GM23338 (cell line): Measurements from ENCODE around the gene PIEZO2. TPM values are rescaled to one million over a fixed set of nuclear protein-coding genes. Genes with fewer than 3 reads are reported as not detected.

Experiments
- ATAC-seq: fragments of 200-7000 bp; cut with Tn5 transposase; 3 replicates; pipeline ENCODE4 v1.9.1; 2020
- DNase-seq: peaks from one replicate; pipeline ENCODE4 v3.0.0-alpha.2; 2015; ENCODE audit warnings: low spot score
- H2AFZ ChIP-seq: fragments of 200-600 bp; sonication (generic); 2 replicates; pipeline ENCODE4 v1.8.0; 2016; ENCODE audit warnings: antibody characterized with exemption, mild to moderate bottlenecking, moderate library complexity
- H3F3A ChIP-seq: fragments of 200-600 bp; sonication (generic); replicated peaks from 2 replicates; pipeline ENCODE4 v1.8.0; 2017; ENCODE audit warnings: antibody characterized with exemption, mixed run types, low read depth
- H3K27ac ChIP-seq: fragments of 200-600 bp; sonication (generic); 2 replicates; pipeline ENCODE4 v1.6.1; 2016; ENCODE audit warnings: low read depth
- H3K27me3 ChIP-seq: fragments of 200-600 bp; sonication (generic); 2 replicates; pipeline ENCODE4 v1.8.0; 2016; ENCODE audit warnings: mild to moderate bottlenecking, mixed run types, moderate library complexity; ENCODE audit not compliant: insufficient read depth
- H3K36me3 ChIP-seq: fragments of 200-600 bp; sonication (generic); 2 replicates; pipeline ENCODE4 v1.8.0; 2016; ENCODE audit warnings: mild to moderate bottlenecking; ENCODE audit not compliant: insufficient read depth
- H3K4me1 ChIP-seq: fragments of 200-600 bp; sonication (generic); 2 replicates; pipeline ENCODE4 v1.8.0; 2016; ENCODE audit warnings: mild to moderate bottlenecking, moderate library complexity; ENCODE audit not compliant: insufficient read depth
- H3K4me2 ChIP-seq: fragments of 200-600 bp; sonication (generic); 2 replicates; pipeline ENCODE4 v1.7.1; 2017; ENCODE audit warnings: mixed run types
- H3K4me3 ChIP-seq: fragments of 200-600 bp; sonication (generic); 2 replicates; pipeline ENCODE4 v1.6.1; 2016; ENCODE audit warnings: mixed run types
- H3K79me2 ChIP-seq: fragments of 200-600 bp; sonication (generic); replicated peaks from 2 replicates; pipeline ENCODE4 v1.8.0; 2017; ENCODE audit warnings: mild to moderate bottlenecking; ENCODE audit not compliant: insufficient read depth
- H3K9me2 ChIP-seq: fragments of 200-600 bp; sonication (generic); 2 replicates; pipeline ENCODE4 v1.8.0; 2017; ENCODE audit not compliant: insufficient read depth
- H4K20me1 ChIP-seq: fragments of 200-600 bp; sonication (generic); replicated peaks from 2 replicates; pipeline ENCODE4 v1.8.0; 2017; ENCODE audit warnings: mild to moderate bottlenecking; ENCODE audit not compliant: insufficient read depth
- H3K27ac Mint-ChIP-seq: 2 replicates; pipeline ENCODE4 v1.8.0; 2020; ENCODE audit warnings: inconsistent platforms, mild to moderate bottlenecking, moderate library complexity, mixed read lengths
- H3K27me3 Mint-ChIP-seq: 3 replicates; pipeline ENCODE4 v1.8.0; 2022; ENCODE audit warnings: low read depth, mild to moderate bottlenecking, moderate library complexity, mixed read lengths, inconsistent platforms; ENCODE audit not compliant: insufficient read depth, poor library complexity
- H3K36me3 Mint-ChIP-seq: 3 replicates; pipeline ENCODE4 v1.8.0; 2021; ENCODE audit warnings: low read depth, mild to moderate bottlenecking, inconsistent platforms, moderate library complexity, mixed read lengths
- H3K4me1 Mint-ChIP-seq: 3 replicates; pipeline ENCODE4 v1.8.0; 2020; ENCODE audit warnings: mild to moderate bottlenecking, inconsistent platforms, mixed read lengths
- H3K4me3 Mint-ChIP-seq: 3 replicates; pipeline ENCODE4 v1.8.0; 2021; ENCODE audit warnings: moderate library complexity, mild to moderate bottlenecking, inconsistent platforms, mixed read lengths
- H3K9me3 Mint-ChIP-seq: 3 replicates; pipeline ENCODE4 v1.8.0; 2020; ENCODE audit warnings: moderate library complexity, mild to moderate bottlenecking, inconsistent platforms, mixed read lengths
- CREB1 ChIP-seq: fragments of 250-450 bp; sonication (Bioruptor Pico); IDR thresholded peaks from 2 replicates; pipeline ENCODE4 v1.5.0; 2020; ENCODE audit warnings: low read depth, mild to moderate bottlenecking, moderate library complexity
- EZH2 ChIP-seq: fragments of 200-600 bp; sonication (generic); IDR thresholded peaks from one replicate; pipeline ENCODE4 v1.8.0; 2017; ENCODE audit warnings: antibody characterized with exemption, mild to moderate bottlenecking, low read depth; ENCODE audit not compliant: unreplicated experiment
- EZH2phosphoT487 ChIP-seq: fragments of 200-600 bp; sonication (generic); IDR thresholded peaks from one replicate; pipeline ENCODE4 v1.8.1; 2018; ENCODE audit warnings: antibody characterized with exemption; ENCODE audit not compliant: unreplicated experiment
- JUNB ChIP-seq: IDR thresholded peaks from one replicate; pipeline ENCODE4 v1.6.1; 2016; ENCODE audit warnings: antibody characterized with exemption; ENCODE audit not compliant: unreplicated experiment
- NANOG ChIP-seq: IDR thresholded peaks from 2 replicates; pipeline ENCODE4 v1.6.1; 2016; ENCODE audit warnings: antibody characterized with exemption, borderline replicate concordance
- POLR2AphosphoS5 ChIP-seq: IDR thresholded peaks from 2 replicates; pipeline ENCODE4 v1.6.1; 2016; ENCODE audit warnings: antibody characterized with exemption, low read depth
- STAT1 ChIP-seq: IDR thresholded peaks from one replicate; pipeline ENCODE4 v1.6.1; 2016; ENCODE audit warnings: antibody characterized with exemption; ENCODE audit not compliant: unreplicated experiment
- ZNF114 ChIP-seq: fragments of 250-450 bp; sonication (Bioruptor Pico); IDR thresholded peaks from 2 replicates; pipeline ENCODE4 v1.5.0; 2020; ENCODE audit warnings: mild to moderate bottlenecking, moderate library complexity
- ZNF331 ChIP-seq: fragments of 250-450 bp; sonication (Bioruptor Pico); IDR thresholded peaks from 2 replicates; pipeline ENCODE4 v1.5.0; 2020; ENCODE audit warnings: low read depth, mild to moderate bottlenecking, moderate library complexity
- polyA plus RNA-seq: library from polyadenylated mRNA; unstranded; fragments of >200 nt; fragmentation: Nextera tagmentation; extraction: Ambion mirVana; gene quantifications from 2 replicates; pipeline ENCODE4 v1.2.1, GENCODE V29; 2016
- total RNA-seq: library from RNA; depleted of rRNA; stranded (reverse); fragments of >200 nt; shearing (Covaris generic); gene quantifications from 2 replicates; pipeline ENCODE4 v1.2.3, GENCODE V29; 2014
- TF ChIP-seq, protein P1 (sequence below): IDR thresholded peaks from one replicate; pipeline ENCODE4 v1.6.1; 2018; ENCODE audit warnings: antibody characterized with exemption; ENCODE audit not compliant: unreplicated experiment
- TF ChIP-seq, protein P2 (sequence below), 2 experiments: fragments of 200-600 bp in 1 of 2; sonication (generic) in 1 of 2; conservative IDR thresholded peaks; 2 replicates each; pipeline versions ENCODE4 v1.5.1 to v1.6.1; 2016 to 2017; ENCODE audit warnings: antibody characterized with exemption in 2 of 2, low read depth in 2 of 2, mild to moderate bottlenecking in 2 of 2, moderate library complexity in 1 of 2
- TF ChIP-seq, protein P3 (sequence below): fragments of 250-450 bp; sonication (Bioruptor Pico); IDR thresholded peaks from 2 replicates; pipeline ENCODE4 v1.5.0; 2020; ENCODE audit warnings: mild to moderate bottlenecking, moderate library complexity
- TF ChIP-seq, protein P4 (sequence below): IDR thresholded peaks from 2 replicates; pipeline ENCODE4 v1.6.1; 2016; ENCODE audit warnings: antibody characterized with exemption

Gene PIEZO2
- total and polyA plus RNA-seq, 2 experiments from 2014 or later, result 4.8 to 8.2 TPM

DNA sequence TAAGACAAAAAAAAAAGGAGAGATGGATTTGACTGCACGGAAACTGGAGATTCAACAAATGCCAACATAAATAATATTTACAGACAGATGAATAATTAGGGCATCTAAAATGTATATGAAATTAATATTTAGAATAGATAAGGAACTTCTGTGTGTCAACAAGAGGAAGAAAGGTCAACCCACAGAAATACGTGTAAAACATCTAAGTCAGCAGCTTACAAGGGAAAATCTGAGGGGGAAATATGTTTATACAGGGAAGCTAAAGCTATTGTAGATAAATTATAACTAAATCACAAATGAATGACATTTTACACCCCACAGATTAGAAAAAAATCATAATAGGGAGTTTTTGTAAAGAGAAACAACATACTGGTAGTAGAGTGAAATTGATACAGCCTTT lies 159.9 kb downstream of the PIEZO2 start:
- H3K4me3 ChIP-seq, result no peak overlapping the region
- H3K27me3 ChIP-seq, result no peaks in the 10 kb centered on the region
- H3K27me3 Mint-ChIP-seq, result no peaks in the 10 kb centered on the region
- no peak for ATAC-seq
- H3F3A ChIP-seq, result no peaks in the 10 kb centered on the region
- H3K27ac ChIP-seq, result no peak overlapping the region
- TF ChIP-seq JUNB (no peak), EZH2 (no peak), EZH2phosphoT487 (no peak), STAT1 (no peak), CREB1 (no peak), ZNF114 (CRISPR knock-in tag) (no peak), ZNF331 (CRISPR knock-in tag) (no peak), NANOG (no peak), POLR2AphosphoS5 (no peak)
- TF ChIP-seq, protein P1, sequence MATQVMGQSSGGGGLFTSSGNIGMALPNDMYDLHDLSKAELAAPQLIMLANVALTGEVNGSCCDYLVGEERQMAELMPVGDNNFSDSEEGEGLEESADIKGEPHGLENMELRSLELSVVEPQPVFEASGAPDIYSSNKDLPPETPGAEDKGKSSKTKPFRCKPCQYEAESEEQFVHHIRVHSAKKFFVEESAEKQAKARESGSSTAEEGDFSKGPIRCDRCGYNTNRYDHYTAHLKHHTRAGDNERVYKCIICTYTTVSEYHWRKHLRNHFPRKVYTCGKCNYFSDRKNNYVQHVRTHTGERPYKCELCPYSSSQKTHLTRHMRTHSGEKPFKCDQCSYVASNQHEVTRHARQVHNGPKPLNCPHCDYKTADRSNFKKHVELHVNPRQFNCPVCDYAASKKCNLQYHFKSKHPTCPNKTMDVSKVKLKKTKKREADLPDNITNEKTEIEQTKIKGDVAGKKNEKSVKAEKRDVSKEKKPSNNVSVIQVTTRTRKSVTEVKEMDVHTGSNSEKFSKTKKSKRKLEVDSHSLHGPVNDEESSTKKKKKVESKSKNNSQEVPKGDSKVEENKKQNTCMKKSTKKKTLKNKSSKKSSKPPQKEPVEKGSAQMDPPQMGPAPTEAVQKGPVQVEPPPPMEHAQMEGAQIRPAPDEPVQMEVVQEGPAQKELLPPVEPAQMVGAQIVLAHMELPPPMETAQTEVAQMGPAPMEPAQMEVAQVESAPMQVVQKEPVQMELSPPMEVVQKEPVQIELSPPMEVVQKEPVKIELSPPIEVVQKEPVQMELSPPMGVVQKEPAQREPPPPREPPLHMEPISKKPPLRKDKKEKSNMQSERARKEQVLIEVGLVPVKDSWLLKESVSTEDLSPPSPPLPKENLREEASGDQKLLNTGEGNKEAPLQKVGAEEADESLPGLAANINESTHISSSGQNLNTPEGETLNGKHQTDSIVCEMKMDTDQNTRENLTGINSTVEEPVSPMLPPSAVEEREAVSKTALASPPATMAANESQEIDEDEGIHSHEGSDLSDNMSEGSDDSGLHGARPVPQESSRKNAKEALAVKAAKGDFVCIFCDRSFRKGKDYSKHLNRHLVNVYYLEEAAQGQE, result no peak
- TF ChIP-seq, protein P2, sequence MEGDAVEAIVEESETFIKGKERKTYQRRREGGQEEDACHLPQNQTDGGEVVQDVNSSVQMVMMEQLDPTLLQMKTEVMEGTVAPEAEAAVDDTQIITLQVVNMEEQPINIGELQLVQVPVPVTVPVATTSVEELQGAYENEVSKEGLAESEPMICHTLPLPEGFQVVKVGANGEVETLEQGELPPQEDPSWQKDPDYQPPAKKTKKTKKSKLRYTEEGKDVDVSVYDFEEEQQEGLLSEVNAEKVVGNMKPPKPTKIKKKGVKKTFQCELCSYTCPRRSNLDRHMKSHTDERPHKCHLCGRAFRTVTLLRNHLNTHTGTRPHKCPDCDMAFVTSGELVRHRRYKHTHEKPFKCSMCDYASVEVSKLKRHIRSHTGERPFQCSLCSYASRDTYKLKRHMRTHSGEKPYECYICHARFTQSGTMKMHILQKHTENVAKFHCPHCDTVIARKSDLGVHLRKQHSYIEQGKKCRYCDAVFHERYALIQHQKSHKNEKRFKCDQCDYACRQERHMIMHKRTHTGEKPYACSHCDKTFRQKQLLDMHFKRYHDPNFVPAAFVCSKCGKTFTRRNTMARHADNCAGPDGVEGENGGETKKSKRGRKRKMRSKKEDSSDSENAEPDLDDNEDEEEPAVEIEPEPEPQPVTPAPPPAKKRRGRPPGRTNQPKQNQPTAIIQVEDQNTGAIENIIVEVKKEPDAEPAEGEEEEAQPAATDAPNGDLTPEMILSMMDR (conservative IDR thresholded peaks at IDR 0.05; ENCODE audit: low read depth in 2 of 2), result no peak
- TF ChIP-seq, protein P3, sequence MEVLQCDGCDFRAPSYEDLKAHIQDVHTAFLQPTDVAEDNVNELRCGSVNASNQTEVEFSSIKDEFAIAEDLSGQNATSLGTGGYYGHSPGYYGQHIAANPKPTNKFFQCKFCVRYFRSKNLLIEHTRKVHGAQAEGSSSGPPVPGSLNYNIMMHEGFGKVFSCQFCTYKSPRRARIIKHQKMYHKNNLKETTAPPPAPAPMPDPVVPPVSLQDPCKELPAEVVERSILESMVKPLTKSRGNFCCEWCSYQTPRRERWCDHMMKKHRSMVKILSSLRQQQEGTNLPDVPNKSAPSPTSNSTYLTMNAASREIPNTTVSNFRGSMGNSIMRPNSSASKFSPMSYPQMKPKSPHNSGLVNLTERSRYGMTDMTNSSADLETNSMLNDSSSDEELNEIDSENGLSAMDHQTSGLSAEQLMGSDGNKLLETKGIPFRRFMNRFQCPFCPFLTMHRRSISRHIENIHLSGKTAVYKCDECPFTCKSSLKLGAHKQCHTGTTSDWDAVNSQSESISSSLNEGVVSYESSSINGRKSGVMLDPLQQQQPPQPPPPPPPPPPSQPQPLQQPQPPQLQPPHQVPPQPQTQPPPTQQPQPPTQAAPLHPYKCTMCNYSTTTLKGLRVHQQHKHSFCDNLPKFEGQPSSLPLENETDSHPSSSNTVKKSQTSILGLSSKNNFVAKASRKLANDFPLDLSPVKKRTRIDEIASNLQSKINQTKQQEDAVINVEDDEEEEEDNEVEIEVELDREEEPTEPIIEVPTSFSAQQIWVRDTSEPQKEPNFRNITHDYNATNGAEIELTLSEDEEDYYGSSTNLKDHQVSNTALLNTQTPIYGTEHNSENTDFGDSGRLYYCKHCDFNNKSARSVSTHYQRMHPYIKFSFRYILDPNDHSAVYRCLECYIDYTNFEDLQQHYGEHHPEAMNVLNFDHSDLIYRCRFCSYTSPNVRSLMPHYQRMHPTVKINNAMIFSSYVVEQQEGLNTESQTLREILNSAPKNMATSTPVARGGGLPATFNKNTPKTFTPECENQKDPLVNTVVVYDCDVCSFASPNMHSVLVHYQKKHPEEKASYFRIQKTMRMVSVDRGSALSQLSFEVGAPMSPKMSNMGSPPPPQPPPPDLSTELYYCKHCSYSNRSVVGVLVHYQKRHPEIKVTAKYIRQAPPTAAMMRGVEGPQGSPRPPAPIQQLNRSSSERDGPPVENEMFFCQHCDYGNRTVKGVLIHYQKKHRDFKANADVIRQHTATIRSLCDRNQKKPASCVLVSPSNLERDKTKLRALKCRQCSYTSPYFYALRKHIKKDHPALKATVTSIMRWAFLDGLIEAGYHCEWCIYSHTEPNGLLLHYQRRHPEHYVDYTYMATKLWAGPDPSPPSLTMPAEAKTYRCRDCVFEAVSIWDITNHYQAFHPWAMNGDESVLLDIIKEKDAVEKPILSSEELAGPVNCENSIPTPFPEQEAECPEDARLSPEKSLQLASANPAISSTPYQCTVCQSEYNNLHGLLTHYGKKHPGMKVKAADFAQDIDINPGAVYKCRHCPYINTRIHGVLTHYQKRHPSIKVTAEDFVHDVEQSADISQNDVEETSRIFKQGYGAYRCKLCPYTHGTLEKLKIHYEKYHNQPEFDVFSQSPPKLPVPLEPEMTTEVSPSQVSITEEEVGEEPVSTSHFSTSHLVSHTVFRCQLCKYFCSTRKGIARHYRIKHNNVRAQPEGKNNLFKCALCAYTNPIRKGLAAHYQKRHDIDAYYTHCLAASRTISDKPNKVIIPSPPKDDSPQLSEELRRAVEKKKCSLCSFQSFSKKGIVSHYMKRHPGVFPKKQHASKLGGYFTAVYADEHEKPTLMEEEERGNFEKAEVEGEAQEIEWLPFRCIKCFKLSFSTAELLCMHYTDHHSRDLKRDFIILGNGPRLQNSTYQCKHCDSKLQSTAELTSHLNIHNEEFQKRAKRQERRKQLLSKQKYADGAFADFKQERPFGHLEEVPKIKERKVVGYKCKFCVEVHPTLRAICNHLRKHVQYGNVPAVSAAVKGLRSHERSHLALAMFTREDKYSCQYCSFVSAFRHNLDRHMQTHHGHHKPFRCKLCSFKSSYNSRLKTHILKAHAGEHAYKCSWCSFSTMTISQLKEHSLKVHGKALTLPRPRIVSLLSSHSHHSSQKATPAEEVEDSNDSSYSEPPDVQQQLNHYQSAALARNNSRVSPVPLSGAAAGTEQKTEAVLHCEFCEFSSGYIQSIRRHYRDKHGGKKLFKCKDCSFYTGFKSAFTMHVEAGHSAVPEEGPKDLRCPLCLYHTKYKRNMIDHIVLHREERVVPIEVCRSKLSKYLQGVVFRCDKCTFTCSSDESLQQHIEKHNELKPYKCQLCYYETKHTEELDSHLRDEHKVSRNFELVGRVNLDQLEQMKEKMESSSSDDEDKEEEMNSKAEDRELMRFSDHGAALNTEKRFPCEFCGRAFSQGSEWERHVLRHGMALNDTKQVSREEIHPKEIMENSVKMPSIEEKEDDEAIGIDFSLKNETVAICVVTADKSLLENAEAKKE (CRISPR knock-in tag), result no peak
- TF ChIP-seq, protein P4, sequence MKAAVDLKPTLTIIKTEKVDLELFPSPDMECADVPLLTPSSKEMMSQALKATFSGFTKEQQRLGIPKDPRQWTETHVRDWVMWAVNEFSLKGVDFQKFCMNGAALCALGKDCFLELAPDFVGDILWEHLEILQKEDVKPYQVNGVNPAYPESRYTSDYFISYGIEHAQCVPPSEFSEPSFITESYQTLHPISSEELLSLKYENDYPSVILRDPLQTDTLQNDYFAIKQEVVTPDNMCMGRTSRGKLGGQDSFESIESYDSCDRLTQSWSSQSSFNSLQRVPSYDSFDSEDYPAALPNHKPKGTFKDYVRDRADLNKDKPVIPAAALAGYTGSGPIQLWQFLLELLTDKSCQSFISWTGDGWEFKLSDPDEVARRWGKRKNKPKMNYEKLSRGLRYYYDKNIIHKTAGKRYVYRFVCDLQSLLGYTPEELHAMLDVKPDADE, result no peak
- peaks cover 9% of the 10 kb centered on the region; the same call in 1 of the 2 replicates for H3K36me3 ChIP-seq
- H4K20me1 ChIP-seq, result no peaks in the 10 kb centered on the region
- H3K79me2 ChIP-seq, result no peaks in the 10 kb centered on the region
- H3K4me2 ChIP-seq, result no peak overlapping the region
- no peak overlapping the region for H3K27ac Mint-ChIP-seq
- H3K9me2 ChIP-seq, result no peaks in the 10 kb centered on the region
- H3K4me1 ChIP-seq, result no peaks in the 10 kb centered on the region
- peaks cover 35% of the 10 kb centered on the region; the same call in 2 of the 3 replicates for H3K36me3 Mint-ChIP-seq
- no peaks in the 10 kb centered on the region for H3K4me1 Mint-ChIP-seq
- H3K4me3 Mint-ChIP-seq, result no peak overlapping the region
- DNase-seq, result no peak
- no peak overlapping the region for H2AFZ ChIP-seq
- peaks cover 33% of the 10 kb centered on the region for H3K9me3 Mint-ChIP-seq
